Neural progenitor cell (in vitro differentiated cells): ENCODE results near the gene PRND. TPM values are rescaled to one million over a fixed set of nuclear protein-coding genes. Genes with fewer than 3 reads are reported as not detected.

Source experiments
- DNase-seq: peaks from one replicate; pipeline ENCODE4 v3.0.0-alpha.2; 2016; ENCODE audit warnings: low spot score
- H2AFZ ChIP-seq: fragments of 200-600 bp; sonication (generic); replicated peaks from 2 replicates; pipeline ENCODE4 v1.6.1; 2016; ENCODE audit warnings: antibody characterized with exemption
- H3F3A ChIP-seq: fragments of 200-600 bp; sonication (generic); 2 replicates; pipeline ENCODE4 v1.6.1; 2016; ENCODE audit warnings: antibody characterized with exemption, low read depth
- H3K27ac ChIP-seq: fragments of 200-600 bp; sonication (generic); 2 replicates; pipeline ENCODE4 v1.5.1; 2016; ENCODE audit warnings: mild to moderate bottlenecking
- H3K27me3 ChIP-seq: fragments of 200-600 bp; sonication (generic); 2 replicates; pipeline ENCODE4 v1.6.1; 2016; ENCODE audit warnings: mild to moderate bottlenecking, moderate library complexity
- H3K36me3 ChIP-seq: fragments of 200-600 bp; sonication (generic); 2 replicates; pipeline ENCODE4 v1.5.1; 2016
- H3K4me1 ChIP-seq: fragments of 200-600 bp; sonication (generic); 2 replicates; pipeline ENCODE4 v1.6.1; 2016; ENCODE audit warnings: mixed run types
- H3K4me2 ChIP-seq: fragments of 200-600 bp; sonication (generic); 2 replicates; pipeline ENCODE4 v1.6.1; 2016
- H3K4me3 ChIP-seq: fragments of 200-600 bp; sonication (generic); 2 replicates; pipeline ENCODE4 v1.5.1; 2016
- H3K79me2 ChIP-seq: fragments of 200-600 bp; sonication (generic); 2 replicates; pipeline ENCODE4 v1.6.1; 2016; ENCODE audit warnings: low read depth
- H3K9ac ChIP-seq: fragments of 200-600 bp; sonication (generic); 2 replicates; pipeline ENCODE4 v1.6.1; 2016
- H3K9me3 ChIP-seq: fragments of 200-600 bp; sonication (generic); 2 replicates; pipeline ENCODE4 v1.5.1; 2016; ENCODE audit warnings: low read depth
- H4K20me1 ChIP-seq: fragments of 200-600 bp; sonication (generic); 2 replicates; pipeline ENCODE4 v1.6.1; 2016; ENCODE audit warnings: low read depth
- H3K27ac Mint-ChIP-seq: 3 replicates; pipeline ENCODE4 v1.8.0; 2021; ENCODE audit warnings: mixed read lengths
- H3K27me3 Mint-ChIP-seq: 2 replicates; pipeline ENCODE4 v1.8.0; 2022; ENCODE audit warnings: low read depth, mild to moderate bottlenecking, inconsistent platforms, moderate library complexity, mixed read lengths; ENCODE audit not compliant: insufficient read depth
- H3K36me3 Mint-ChIP-seq: 3 replicates; pipeline ENCODE4 v1.8.0; 2021; ENCODE audit warnings: mixed read lengths
- H3K4me1 Mint-ChIP-seq: 3 replicates; pipeline ENCODE4 v1.8.0; 2021; ENCODE audit warnings: mixed read lengths
- H3K4me3 Mint-ChIP-seq: 3 replicates; pipeline ENCODE4 v1.8.0; 2021; ENCODE audit warnings: mild to moderate bottlenecking, moderate library complexity, mixed read lengths
- H3K9me3 Mint-ChIP-seq: 3 replicates; pipeline ENCODE4 v1.8.0; 2020; ENCODE audit warnings: mixed read lengths
- EZH2 ChIP-seq: fragments of 200-600 bp; sonication (generic); IDR thresholded peaks from 2 replicates; pipeline ENCODE4 v1.6.1; 2017; ENCODE audit warnings: antibody characterized with exemption, mild to moderate bottlenecking, moderate library complexity
- EZH2phosphoT487 ChIP-seq: fragments of 200-600 bp; sonication (generic); IDR thresholded peaks from 2 replicates; pipeline ENCODE4 v1.6.1; 2017; ENCODE audit warnings: antibody characterized with exemption
- total RNA-seq: library from RNA; depleted of rRNA; stranded (reverse); fragments of >200 nt; gene quantifications from 2 replicates; pipeline ENCODE4 v1.2.3, GENCODE V29; 2015; ENCODE audit warnings: low replicate concordance
- TF ChIP-seq, protein P1 (sequence below): fragments of 200-600 bp; sonication (generic); IDR thresholded peaks from 2 replicates; pipeline ENCODE4 v1.5.1; 2017; ENCODE audit warnings: antibody characterized with exemption, mild to moderate bottlenecking

The PRND gene
- total RNA-seq, 1 donor from 2014 or later = not detected

DNA sequence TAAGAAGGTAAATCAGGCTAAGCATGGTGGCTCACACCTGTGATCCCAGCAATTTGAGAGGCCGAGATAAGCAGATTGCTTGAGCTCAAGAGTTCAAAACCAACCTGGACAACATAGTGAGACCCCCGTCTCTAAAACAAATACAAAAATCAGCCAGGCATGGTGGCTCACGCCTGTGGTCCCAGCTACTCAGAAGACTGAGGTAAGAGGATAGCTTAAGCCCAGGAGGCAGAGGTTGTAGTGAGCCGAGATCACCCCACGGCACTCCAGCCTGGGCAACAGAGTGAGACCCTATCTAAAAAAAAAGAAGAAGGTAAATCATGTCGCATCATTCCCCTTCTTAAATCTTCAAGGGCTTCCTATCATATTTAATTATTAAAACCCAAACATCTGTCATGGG, 39.0 kb upstream of the PRND start:
- Mint-ChIP-seq H3K36me3 (no peaks in the 10 kb centered on the region), H3K27me3 (peaks cover 10% of the 10 kb centered on the region)

GRCh38 chr20:4683261-4683660, 38.4 kb upstream of the PRND start:
- Histone ChIP-seq H3K79me2 (no peaks in the 10 kb centered on the region), H3F3A (peaks cover 12% of the 10 kb centered on the region), H3K36me3 (no peaks in the 10 kb centered on the region), H3K4me1 (peaks cover 5% of the 10 kb centered on the region), H3K9ac (no peak overlapping the region), H3K4me2 (no peak overlapping the region), H2AFZ (no peak overlapping the region), H3K27ac (no peak overlapping the region), H3K9me3 (no peaks in the 10 kb centered on the region), H3K4me3 (no peak overlapping the region), H3K27me3 (peaks cover 26% of the 10 kb centered on the region), H4K20me1 (peaks cover 7% of the 10 kb centered on the region)
- no peak overlapping the region for H3K4me3 Mint-ChIP-seq
- peaks cover 10% of the 10 kb centered on the region for H3K27me3 Mint-ChIP-seq
- H3K27ac Mint-ChIP-seq = no peak overlapping the region
- peaks cover 14% of the 10 kb centered on the region for H3K4me1 Mint-ChIP-seq
- TF ChIP-seq, protein P1, sequence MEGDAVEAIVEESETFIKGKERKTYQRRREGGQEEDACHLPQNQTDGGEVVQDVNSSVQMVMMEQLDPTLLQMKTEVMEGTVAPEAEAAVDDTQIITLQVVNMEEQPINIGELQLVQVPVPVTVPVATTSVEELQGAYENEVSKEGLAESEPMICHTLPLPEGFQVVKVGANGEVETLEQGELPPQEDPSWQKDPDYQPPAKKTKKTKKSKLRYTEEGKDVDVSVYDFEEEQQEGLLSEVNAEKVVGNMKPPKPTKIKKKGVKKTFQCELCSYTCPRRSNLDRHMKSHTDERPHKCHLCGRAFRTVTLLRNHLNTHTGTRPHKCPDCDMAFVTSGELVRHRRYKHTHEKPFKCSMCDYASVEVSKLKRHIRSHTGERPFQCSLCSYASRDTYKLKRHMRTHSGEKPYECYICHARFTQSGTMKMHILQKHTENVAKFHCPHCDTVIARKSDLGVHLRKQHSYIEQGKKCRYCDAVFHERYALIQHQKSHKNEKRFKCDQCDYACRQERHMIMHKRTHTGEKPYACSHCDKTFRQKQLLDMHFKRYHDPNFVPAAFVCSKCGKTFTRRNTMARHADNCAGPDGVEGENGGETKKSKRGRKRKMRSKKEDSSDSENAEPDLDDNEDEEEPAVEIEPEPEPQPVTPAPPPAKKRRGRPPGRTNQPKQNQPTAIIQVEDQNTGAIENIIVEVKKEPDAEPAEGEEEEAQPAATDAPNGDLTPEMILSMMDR = no peak
- no peak for TF ChIP-seq EZH2
- TF ChIP-seq EZH2phosphoT487 = no peak
- H3K36me3 Mint-ChIP-seq = no peaks in the 10 kb centered on the region
- DNase-seq = no peak
- H3K9me3 Mint-ChIP-seq = no peaks in the 10 kb centered on the region

More for the DNA sequence above, 39.0 kb upstream of the PRND start:
- H3K27me3 ChIP-seq = peaks cover 26% of the 10 kb centered on the region
- H3K36me3 ChIP-seq = no peaks in the 10 kb centered on the region
- Mint-ChIP-seq H3K9me3 (no peaks in the 10 kb centered on the region), H3K27ac (no peak overlapping the region), H3K4me1 (peaks cover 11% of the 10 kb centered on the region), H3K4me3 (no peak overlapping the region)
- no peak overlapping the region for H3K4me2 ChIP-seq
- H3K9me3 ChIP-seq = no peaks in the 10 kb centered on the region
- peaks cover 7% of the 10 kb centered on the region for H4K20me1 ChIP-seq
- peaks cover 5% of the 10 kb centered on the region for H3K4me1 ChIP-seq
- H3K79me2 ChIP-seq = no peaks in the 10 kb centered on the region
- no peak overlapping the region for H2AFZ ChIP-seq
- TF ChIP-seq, protein P1 = no peak
- TF ChIP-seq EZH2 (no peak), EZH2phosphoT487 (no peak)
- H3K9ac ChIP-seq = no peak overlapping the region
- no peak overlapping the region for H3K4me3 ChIP-seq
- no peak for DNase-seq
- H3K27ac ChIP-seq = no peak overlapping the region
- peaks cover 12% of the 10 kb centered on the region for H3F3A ChIP-seq

- no peaks in the 10 kb centered on the region for H3K9me3 ChIP-seq
- DNase-seq = no peak
- no peak overlapping the region for H3K9ac ChIP-seq
- peaks cover 12% of the 10 kb centered on the region for H3F3A ChIP-seq
- Mint-ChIP-seq H3K4me1 (peaks cover 24% of the 10 kb centered on the region), H3K9me3 (no peaks in the 10 kb centered on the region), H3K36me3 (no peaks in the 10 kb centered on the region), H3K27ac (no peak overlapping the region), H3K4me3 (peak overlapping the region; percentile 2), H3K27me3 (peaks cover 10% of the 10 kb centered on the region)
- H3K79me2 ChIP-seq = no peaks in the 10 kb centered on the region
- H2AFZ ChIP-seq = no peak overlapping the region
- TF ChIP-seq EZH2 (no peak), EZH2phosphoT487 (no peak)
- TF ChIP-seq, protein P1 = no peak
- peaks cover 7% of the 10 kb centered on the region for H4K20me1 ChIP-seq
- H3K36me3 ChIP-seq = no peaks in the 10 kb centered on the region
- H3K4me3 ChIP-seq = no peak overlapping the region
- H3K4me2 ChIP-seq = no peak overlapping the region
- peaks cover 26% of the 10 kb centered on the region for H3K27me3 ChIP-seq
- peaks cover 5% of the 10 kb centered on the region for H3K4me1 ChIP-seq
- no peak overlapping the region for H3K27ac ChIP-seq
Observed at GRCh38 chr20:4684837-4685413, 36.8 kb upstream of the PRND start.
